ENCODE measurements around the gene IBA57. TPM values are rescaled to one million over a fixed set of nuclear protein-coding genes. Genes with fewer than 3 reads are reported as not detected.
"Not testable (repeated sequence)": the region's sequence is repeated elsewhere in the genome, so short reads cannot be mapped to it uniquely, and the experiment has no call there.

Gene IBA57
- total RNA-seq, 4 donors from 2014 or later: 3.7 to 11.8 (median 6.6) TPM

- Histone ChIP-seq H3K4me1 (peaks cover 14 to 19% (median 17%) of the 10 kb centered on the region in 4 donors), H3K27me3 (peaks cover 0 to 11% (median 7%) of the 10 kb centered on the region in 4 donors), H3K9me3 (no peaks in the 10 kb centered on the region), H3K36me3 (peaks cover 0 to 62% (median 4%) of the 10 kb centered on the region in 4 donors), H3K27ac (replicated peaks in 1 of 4) (no peak overlapping the region), H3K4me3 (no peak overlapping the region)
- WGBS: 78% methylated on average over 14 of the region's 14 CpGs
- intact Hi-C loops (cut with DNase I): no loop called here
- TF ChIP-seq POLR2A (IDR thresholded peaks at IDR 0.05; ENCODE audit: low read depth) (no peak), POLR2AphosphoS5 (IDR thresholded peaks at IDR 0.05) (no peak), EP300 (IDR thresholded peaks at IDR 0.05) (no peak), CTCF (IDR thresholded peaks at IDR 0.05) (no peak)
- DNase-seq (ENCODE audit: extremely low spot score): peak; percentile 75
Measured at GRCh38 chr1:228217551-228218344, 52.1 kb downstream of the IBA57 start.

- peak; percentile 77 for DNase-seq (ENCODE audit: extremely low spot score)
- peaks cover 0 to 65% (median 4%) of the 10 kb centered on the region in 4 donors for H3K36me3 ChIP-seq
Measured at GRCh38 chr1:228218513-228219244, 53.1 kb downstream of the IBA57 start.

GRCh38 chr1:228219245-228219961 is 53.8 kb downstream of the IBA57 start:
- TF ChIP-seq POLR2AphosphoS5 (IDR thresholded peaks at IDR 0.05): no peak
- no peak for TF ChIP-seq CTCF (IDR thresholded peaks at IDR 0.05)
- TF ChIP-seq EP300 (IDR thresholded peaks at IDR 0.05): no peak
- no peak for TF ChIP-seq POLR2A (IDR thresholded peaks at IDR 0.05; ENCODE audit: low read depth)
- H3K27ac ChIP-seq (replicated peaks in 1 of 4): no peak overlapping the region
- peaks cover 0 to 4% (median under 1%) of the 10 kb centered on the region in 4 donors for H3K4me1 ChIP-seq
- H3K27me3 ChIP-seq: no peaks in the 10 kb centered on the region
- no peak overlapping the region for H3K4me3 ChIP-seq
- 89% methylated on average over 15 of the region's 16 CpGs for WGBS
- DNase-seq (ENCODE audit: extremely low spot score): peak; percentile 91
- intact Hi-C loops (cut with DNase I): no loop called here
- H3K9me3 ChIP-seq: peaks cover 0 to 7% (median 3%) of the 10 kb centered on the region in 4 donors
- H3K36me3 ChIP-seq: peaks cover 0 to 64% (median 6%) of the 10 kb centered on the region in 4 donors

More at GRCh38 chr1:228218513-228219244, 53.1 kb downstream of the IBA57 start:
- intact Hi-C loops (cut with DNase I): no loop called here
- H3K4me1 ChIP-seq: peaks cover 5 to 11% (median 7%) of the 10 kb centered on the region in 4 donors
- no peak overlapping the region for H3K4me3 ChIP-seq
- H3K27ac ChIP-seq (replicated peaks in 1 of 4): no peak overlapping the region
- TF ChIP-seq EP300 (IDR thresholded peaks at IDR 0.05) (no peak), CTCF (IDR thresholded peaks at IDR 0.05) (no peak), POLR2AphosphoS5 (IDR thresholded peaks at IDR 0.05) (no peak), POLR2A (IDR thresholded peaks at IDR 0.05; ENCODE audit: low read depth) (no peak)
- 81% methylated on average over 7 of the region's 14 CpGs for WGBS
- H3K27me3 ChIP-seq: peaks cover 0 to 5% (median 1%) of the 10 kb centered on the region in 4 donors
- no peaks in the 10 kb centered on the region for H3K9me3 ChIP-seq

GRCh38 chr1:228219962-228220780 is 54.6 kb downstream of the IBA57 start:
- no peak for TF ChIP-seq EP300 (IDR thresholded peaks at IDR 0.05)
- no peak for TF ChIP-seq POLR2A (IDR thresholded peaks at IDR 0.05; ENCODE audit: low read depth)
- no peak for TF ChIP-seq POLR2AphosphoS5 (IDR thresholded peaks at IDR 0.05)
- no peak for TF ChIP-seq CTCF (IDR thresholded peaks at IDR 0.05)
- peaks cover 0 to 15% (median 10%) of the 10 kb centered on the region in 4 donors for H3K9me3 ChIP-seq
- no peak overlapping the region for H3K4me3 ChIP-seq
- no peak for DNase-seq (ENCODE audit: extremely low spot score)
- 92% methylated on average over 27 of the region's 28 CpGs for WGBS
- no peak overlapping the region for H3K27ac ChIP-seq (replicated peaks in 1 of 4)
- intact Hi-C loops (cut with DNase I): no loop called here
- no peaks in the 10 kb centered on the region for H3K27me3 ChIP-seq
- peaks cover 0 to 64% (median 10%) of the 10 kb centered on the region in 4 donors for H3K36me3 ChIP-seq
- no peaks in the 10 kb centered on the region for H3K4me1 ChIP-seq

GRCh38 chr1:228221097-228221496 is 55.5 kb downstream of the IBA57 start:
- WGBS: 89% methylated on average over 8 of the region's 9 CpGs
- peaks cover 0 to 69% (median 11%) of the 10 kb centered on the region in 4 donors for H3K36me3 ChIP-seq

More at GRCh38 chr1:228221097-228221496, 55.5 kb downstream of the IBA57 start:
- H3K4me3 ChIP-seq; H3K27me3 ChIP-seq; intact Hi-C loops (cut with DNase I); H3K4me1 ChIP-seq; DNase-seq (ENCODE audit: extremely low spot score); H3K27ac ChIP-seq (replicated peaks in 1 of 4): not testable (repeated sequence)
- H3K9me3 ChIP-seq: peaks cover 0 to 21% (median 14%) of the 10 kb centered on the region in 4 donors

Measured in esophagus muscularis mucosa (tissue), 4 donors.